Left ventricle myocardium inferior (tissue), 1 donor: ENCODE measurements around the gene CD68. TPM values are rescaled to one million over a fixed set of nuclear protein-coding genes. Genes with fewer than 3 reads are reported as not detected.

ENCODE experiments used
- DNase-seq: peaks from one replicate; pipeline ENCODE4 v3.0.0-alpha.2; 2020
- H3K27ac ChIP-seq: fragments of 200-600 bp; replicated peaks from 2 replicates; pipeline ENCODE4 v1.8.0; 2021
- H3K27me3 ChIP-seq: fragments of 200-600 bp; 2 replicates; pipeline ENCODE4 v1.8.0; 2021; ENCODE audit warnings: low read depth
- H3K36me3 ChIP-seq: fragments of 200-600 bp; 2 replicates; pipeline ENCODE4 v1.8.0; 2021
- H3K4me1 ChIP-seq: fragments of 200-600 bp; 2 replicates; pipeline ENCODE4 v1.8.0; 2021
- H3K4me3 ChIP-seq: fragments of 200-600 bp; 2 replicates; pipeline ENCODE4 v1.8.0; 2021; ENCODE audit warnings: mild to moderate bottlenecking, moderate library complexity
- H3K9me3 ChIP-seq: fragments of 200-600 bp; replicated peaks from 2 replicates; pipeline ENCODE4 v1.8.0; 2021
- CTCF ChIP-seq: fragments of 200-600 bp; IDR thresholded peaks from 2 replicates; pipeline ENCODE4 v1.8.0; 2021; ENCODE audit warnings: antibody characterized with exemption, mild to moderate bottlenecking, borderline replicate concordance
- intact Hi-C: fragments of 100-400 bp; cut with micrococcal nuclease; formaldehyde crosslinking; loops from one replicate; pipeline ENCODE4 v1.11.0; 2022
- total RNA-seq: library from RNA; stranded (reverse); fragmentation: NEBNext Ultra II Directional; extraction: Animal tissue kit (Norgen Biotek cat#: 25700); gene quantifications from one replicate; pipeline ENCODE4 v1.2.1, GENCODE V29; 2021
- donor health status: DM: no; HTN: yes; CAD: no; lungs with severe emphysema.

Gene CD68
- total RNA-seq, 1 donor from 2014 or later: 25.5 TPM

GRCh38 chr17:7577327-7578199, 1.9 kb upstream of the CD68 start:
- TF ChIP-seq CTCF: no peak
- H3K4me1 ChIP-seq: peaks cover 90% of the 10 kb centered on the region
- no peak overlapping the region for H3K4me3 ChIP-seq
- intact Hi-C loops: no loop called here
- H3K9me3 ChIP-seq: no peaks in the 10 kb centered on the region
- peaks cover 54% of the 10 kb centered on the region for H3K36me3 ChIP-seq
- no peak for DNase-seq
- no peak overlapping the region for H3K27ac ChIP-seq
- no peaks in the 10 kb centered on the region for H3K27me3 ChIP-seq

GRCh38 chr17:7579834-7580603, 581 bp downstream of the CD68 start:
- intact Hi-C loops: no loop called here
- Histone ChIP-seq H3K27me3 (no peaks in the 10 kb centered on the region), H3K4me3 (peak overlapping the region; percentile 76), H3K36me3 (peaks cover 43% of the 10 kb centered on the region), H3K27ac (peak overlapping the region; percentile 96), H3K4me1 (peaks cover 88% of the 10 kb centered on the region), H3K9me3 (no peaks in the 10 kb centered on the region)
- DNase-seq: no peak
- TF ChIP-seq CTCF: no peak

GRCh38 chr17:7580604-7581575, 1.5 kb downstream of the CD68 start:
- Histone ChIP-seq H3K4me1 (peaks cover 87% of the 10 kb centered on the region), H3K4me3 (peak overlapping the region; percentile 76), H3K27me3 (no peaks in the 10 kb centered on the region), H3K9me3 (no peaks in the 10 kb centered on the region), H3K36me3 (peaks cover 36% of the 10 kb centered on the region), H3K27ac (peak overlapping the region; percentile 96)
- no peak for DNase-seq
- intact Hi-C loops: no loop called here
- TF ChIP-seq CTCF: no peak

- peak overlapping the region; percentile 96 for H3K27ac ChIP-seq
- H3K4me3 ChIP-seq: peak overlapping the region; percentile 76
- no peak for DNase-seq
- peaks cover 25% of the 10 kb centered on the region for H3K36me3 ChIP-seq
- TF ChIP-seq CTCF: no peak
- H3K27me3 ChIP-seq: no peaks in the 10 kb centered on the region
- H3K4me1 ChIP-seq: peaks cover 77% of the 10 kb centered on the region
- intact Hi-C loops: no loop called here
- H3K9me3 ChIP-seq: no peaks in the 10 kb centered on the region
Measured at GRCh38 chr17:7582396-7583252, 3.2 kb downstream of the CD68 start.
